K562 (cell line): Measurements from ENCODE around the gene GPR37L1. TPM values are rescaled to one million over a fixed set of nuclear protein-coding genes. Genes with fewer than 3 reads are reported as not detected.

Experiments
- CEBPB ChIP-seq: fragments of 450-650 bp; IDR thresholded peaks from 2 replicates; pipeline ENCODE4 v1.6.1; 2016; ENCODE audit warnings: missing genetic modification characterization, missing compliant biosample characterization
- CHD4 ChIP-seq: fragments of 200-600 bp; sonication (generic); IDR thresholded peaks from 3 replicates; pipeline ENCODE4 v1.6.1; 2012; ENCODE audit warnings: low read depth, mild to moderate bottlenecking, mixed read lengths, low read length, inconsistent platforms; ENCODE audit not compliant: insufficient read depth, insufficient replicate concordance, poor library complexity, severe bottlenecking
- E2F5 ChIP-seq: sonication (generic); formaldehyde crosslinking; IDR thresholded peaks from 2 replicates; pipeline ENCODE4 v1.8.0; 2022; ENCODE audit warnings: mild to moderate bottlenecking, missing genetic modification reagents
- FOXP1 ChIP-seq: sonication (generic); formaldehyde crosslinking; IDR thresholded peaks from 2 replicates; pipeline ENCODE4 v1.8.0; 2022; ENCODE audit warnings: mild to moderate bottlenecking, missing genetic modification reagents
- HES1 ChIP-seq: fragments of 450-650 bp; IDR thresholded peaks from 2 replicates; pipeline ENCODE4 v1.6.1; 2016; ENCODE audit warnings: low read depth, mild to moderate bottlenecking, moderate library complexity
- HMG20A ChIP-seq: fragments of 450-650 bp; formaldehyde crosslinking; conservative IDR thresholded peaks from 2 replicates; pipeline ENCODE4 v1.4.0; 2020; ENCODE audit warnings: mild to moderate bottlenecking, mixed read lengths
- HNRNPH1 ChIP-seq: fragments of 200-400 bp; formaldehyde crosslinking; optimal IDR thresholded peaks from 2 replicates; pipeline ENCODE3; 2017; ENCODE audit warnings: low read depth, mild to moderate bottlenecking, low read length, moderate library complexity
- KAT8 ChIP-seq: fragments of 450-650 bp; IDR thresholded peaks from 2 replicates; pipeline ENCODE4 v1.6.1; 2016; ENCODE audit warnings: low read depth, mild to moderate bottlenecking
- NR2C2 ChIP-seq, 2 experiments: fragments of 200-800 bp in 1 of 2; sonication (Bioruptor generic) in 1 of 2; sonication (generic) in 1 of 2; formaldehyde crosslinking in 1 of 2; IDR thresholded peaks; 2 replicates each; pipeline versions ENCODE4 v1.6.1 to v1.8.0; 2016 to 2022; ENCODE audit warnings: mild to moderate bottlenecking in 1 of 2, missing compliant biosample characterization in 1 of 2, missing genetic modification characterization in 1 of 2, missing genetic modification reagents in 1 of 2
- RBBP5 ChIP-seq: fragments of 200-600 bp; sonication (generic); IDR thresholded peaks from 2 replicates; pipeline ENCODE4 v1.6.1; 2012; ENCODE audit warnings: borderline replicate concordance, mild to moderate bottlenecking, low read length, control low read depth, inconsistent platforms; ENCODE audit not compliant: insufficient read depth, poor library complexity, severe bottlenecking
- SMARCC2 ChIP-seq: fragments of 450-650 bp; IDR thresholded peaks from 2 replicates; pipeline ENCODE4 v1.6.1; 2017; ENCODE audit warnings: antibody characterized with exemption, moderate library complexity, mild to moderate bottlenecking, low read depth
- TBL1XR1 ChIP-seq, 2 experiments: IDR thresholded peaks; 2 replicates each; pipeline ENCODE4 v1.6.1; 2012; ENCODE audit warnings: improper control_type of control experiment in 2 of 2, low read length in 2 of 2, mild to moderate bottlenecking in 1 of 2
- TCF3 ChIP-seq: sonication (generic); formaldehyde crosslinking; IDR thresholded peaks from 2 replicates; pipeline ENCODE4 v1.4.0; 2020; ENCODE audit warnings: mild to moderate bottlenecking, missing genetic modification reagents
- ZNF589 ChIP-seq: fragments of 200-800 bp; sonication (Bioruptor generic); IDR thresholded peaks from 2 replicates; pipeline ENCODE4 v1.6.1; 2016; ENCODE audit warnings: low read depth, missing genetic modification characterization, missing compliant biosample characterization
- ZNF830 ChIP-seq: fragments of 250-450 bp; sonication (Bioruptor Pico); IDR thresholded peaks from 2 replicates; pipeline ENCODE4 v1.5.0; 2021; ENCODE audit warnings: mild to moderate bottlenecking
- polyA plus RNA-seq, 8 experiments: library from polyadenylated mRNA; depleted of rRNA in 4 of 8; stranded (reverse) in 5 of 8; unstranded in 3 of 8; fragments of >200 nt; fragmentation: Nextera tagmentation in 2 of 8; fragmentation: Illumina TruSeq in 1 of 8; extraction: Ambion mirVana in 2 of 8; extraction: Trizol in 1 of 8; gene quantifications; 2 replicates each; pipeline versions ENCODE4 v1.2.1 to v1.2.3, GENCODE V29; 2011 to 2014; ENCODE audit warnings: inconsistent platforms in 1 of 8, missing spikeins in 1 of 8
- total RNA-seq, 7 experiments: library from RNA; depleted of rRNA in 6 of 7; stranded (reverse); fragments of >200 nt in 6 of 7; fragmentation: Illumina TruSeq in 2 of 7; extraction: Trizol in 2 of 7; gene quantifications; 2 replicates each; pipeline versions ENCODE4 v1.2.1 to v1.2.3, GENCODE V29; 2011 to 2021; ENCODE audit warnings: low replicate concordance in 1 of 7
- TF ChIP-seq, protein P1 (sequence below): sonication (generic); formaldehyde crosslinking; IDR thresholded peaks from 2 replicates; pipeline ENCODE4 v1.8.0; 2023; ENCODE audit warnings: missing genetic modification reagents, mild to moderate bottlenecking, borderline replicate concordance
- TF ChIP-seq, protein P2 (sequence below): sonication (generic); formaldehyde crosslinking; IDR thresholded peaks from 2 replicates; pipeline ENCODE4 v1.8.0; 2022; ENCODE audit warnings: missing genetic modification reagents, mild to moderate bottlenecking, borderline replicate concordance
- TF ChIP-seq, protein P3 (sequence below): fragments of 450-650 bp; formaldehyde crosslinking; IDR thresholded peaks from 2 replicates; pipeline ENCODE4 v1.4.0; 2020; ENCODE audit warnings: mild to moderate bottlenecking, moderate library complexity

Gene GPR37L1
- total and polyA plus RNA-seq, 9 of the 15 experiments (the other 6 are each of a cell fraction or from before 2014, with no cell fraction given) = not detected

- 0 out of 2 replicates have a peak, but pooled peaks have one; percentile 53 for TF ChIP-seq ZNF589
- TF ChIP-seq, protein P1, sequence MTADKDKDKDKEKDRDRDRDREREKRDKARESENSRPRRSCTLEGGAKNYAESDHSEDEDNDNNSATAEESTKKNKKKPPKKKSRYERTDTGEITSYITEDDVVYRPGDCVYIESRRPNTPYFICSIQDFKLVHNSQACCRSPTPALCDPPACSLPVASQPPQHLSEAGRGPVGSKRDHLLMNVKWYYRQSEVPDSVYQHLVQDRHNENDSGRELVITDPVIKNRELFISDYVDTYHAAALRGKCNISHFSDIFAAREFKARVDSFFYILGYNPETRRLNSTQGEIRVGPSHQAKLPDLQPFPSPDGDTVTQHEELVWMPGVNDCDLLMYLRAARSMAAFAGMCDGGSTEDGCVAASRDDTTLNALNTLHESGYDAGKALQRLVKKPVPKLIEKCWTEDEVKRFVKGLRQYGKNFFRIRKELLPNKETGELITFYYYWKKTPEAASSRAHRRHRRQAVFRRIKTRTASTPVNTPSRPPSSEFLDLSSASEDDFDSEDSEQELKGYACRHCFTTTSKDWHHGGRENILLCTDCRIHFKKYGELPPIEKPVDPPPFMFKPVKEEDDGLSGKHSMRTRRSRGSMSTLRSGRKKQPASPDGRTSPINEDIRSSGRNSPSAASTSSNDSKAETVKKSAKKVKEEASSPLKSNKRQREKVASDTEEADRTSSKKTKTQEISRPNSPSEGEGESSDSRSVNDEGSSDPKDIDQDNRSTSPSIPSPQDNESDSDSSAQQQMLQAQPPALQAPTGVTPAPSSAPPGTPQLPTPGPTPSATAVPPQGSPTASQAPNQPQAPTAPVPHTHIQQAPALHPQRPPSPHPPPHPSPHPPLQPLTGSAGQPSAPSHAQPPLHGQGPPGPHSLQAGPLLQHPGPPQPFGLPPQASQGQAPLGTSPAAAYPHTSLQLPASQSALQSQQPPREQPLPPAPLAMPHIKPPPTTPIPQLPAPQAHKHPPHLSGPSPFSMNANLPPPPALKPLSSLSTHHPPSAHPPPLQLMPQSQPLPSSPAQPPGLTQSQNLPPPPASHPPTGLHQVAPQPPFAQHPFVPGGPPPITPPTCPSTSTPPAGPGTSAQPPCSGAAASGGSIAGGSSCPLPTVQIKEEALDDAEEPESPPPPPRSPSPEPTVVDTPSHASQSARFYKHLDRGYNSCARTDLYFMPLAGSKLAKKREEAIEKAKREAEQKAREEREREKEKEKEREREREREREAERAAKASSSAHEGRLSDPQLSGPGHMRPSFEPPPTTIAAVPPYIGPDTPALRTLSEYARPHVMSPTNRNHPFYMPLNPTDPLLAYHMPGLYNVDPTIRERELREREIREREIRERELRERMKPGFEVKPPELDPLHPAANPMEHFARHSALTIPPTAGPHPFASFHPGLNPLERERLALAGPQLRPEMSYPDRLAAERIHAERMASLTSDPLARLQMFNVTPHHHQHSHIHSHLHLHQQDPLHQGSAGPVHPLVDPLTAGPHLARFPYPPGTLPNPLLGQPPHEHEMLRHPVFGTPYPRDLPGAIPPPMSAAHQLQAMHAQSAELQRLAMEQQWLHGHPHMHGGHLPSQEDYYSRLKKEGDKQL (CRISPR knock-in tag) = no peak
- peak; percentile 33; the same call in 1 of the 2 replicates for TF ChIP-seq NR2C2 (CRISPR knock-in tag; IDR thresholded peaks at IDR 0.05)
- peak; percentile 72 for TF ChIP-seq NR2C2 (tag; IDR thresholded peaks at IDR 0.05)
- TF ChIP-seq CEBPB (tag) = peak; percentile 84
- no peak for TF ChIP-seq CHD4
- no peak; the same call in 1 of the 2 replicates for TF ChIP-seq HES1
- no peak for TF ChIP-seq FOXP1
- TF ChIP-seq, protein P2, sequence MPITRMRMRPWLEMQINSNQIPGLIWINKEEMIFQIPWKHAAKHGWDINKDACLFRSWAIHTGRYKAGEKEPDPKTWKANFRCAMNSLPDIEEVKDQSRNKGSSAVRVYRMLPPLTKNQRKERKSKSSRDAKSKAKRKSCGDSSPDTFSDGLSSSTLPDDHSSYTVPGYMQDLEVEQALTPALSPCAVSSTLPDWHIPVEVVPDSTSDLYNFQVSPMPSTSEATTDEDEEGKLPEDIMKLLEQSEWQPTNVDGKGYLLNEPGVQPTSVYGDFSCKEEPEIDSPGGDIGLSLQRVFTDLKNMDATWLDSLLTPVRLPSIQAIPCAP (CRISPR knock-in tag) = no peak
- no peak for TF ChIP-seq ZNF830 (CRISPR knock-in tag)
- TF ChIP-seq TBL1XR1 (IDR thresholded peaks at IDR 0.05; ENCODE audit: low read length in 2 of 2) = peak in 1 of 2 experiments; percentile 82; a peak in 2 of 4 replicates
- TF ChIP-seq TCF3 = peak; percentile 96
- no peak for TF ChIP-seq HNRNPH1
- TF ChIP-seq SMARCC2 = peak; percentile 83
- TF ChIP-seq HMG20A (CRISPR knock-in tag) = no peak
- TF ChIP-seq E2F5 (CRISPR knock-in tag) = no peak
- TF ChIP-seq RBBP5 = peak; percentile 51
- TF ChIP-seq, protein P3, sequence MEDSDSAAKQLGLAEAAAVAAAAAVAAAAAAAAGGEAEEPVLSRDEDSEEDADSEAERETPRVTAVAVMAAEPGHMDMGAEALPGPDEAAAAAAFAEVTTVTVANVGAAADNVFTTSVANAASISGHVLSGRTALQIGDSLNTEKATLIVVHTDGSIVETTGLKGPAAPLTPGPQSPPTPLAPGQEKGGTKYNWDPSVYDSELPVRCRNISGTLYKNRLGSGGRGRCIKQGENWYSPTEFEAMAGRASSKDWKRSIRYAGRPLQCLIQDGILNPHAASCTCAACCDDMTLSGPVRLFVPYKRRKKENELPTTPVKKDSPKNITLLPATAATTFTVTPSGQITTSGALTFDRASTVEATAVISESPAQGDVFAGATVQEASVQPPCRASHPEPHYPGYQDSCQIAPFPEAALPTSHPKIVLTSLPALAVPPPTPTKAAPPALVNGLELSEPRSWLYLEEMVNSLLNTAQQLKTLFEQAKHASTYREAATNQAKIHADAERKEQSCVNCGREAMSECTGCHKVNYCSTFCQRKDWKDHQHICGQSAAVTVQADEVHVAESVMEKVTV (CRISPR knock-in tag) = no peak
- TF ChIP-seq KAT8 = no peak
Measured at GRCh38 chr1:202117898-202118371, 4.8 kb upstream of the GPR37L1 start (continued).
